NCI-H2196 treated with DMSO at 0.1 percent for 48 hours (cell line): ENCODE results near the gene SDC1.

Source experiments
- DNase-seq: peaks from one replicate; lab custom pipeline; 2025; ENCODE audit not compliant: unreplicated experiment; lab: John Stamatoyannopoulos, UW

Gene SDC1

GRCh38 chr2:20156076-20156759 lies 68.7 kb downstream of the SDC1 start:
- DNase-seq: no peak

GRCh38 chr2:20153131-20153851 lies 71.6 kb downstream of the SDC1 start:
- no peak for DNase-seq

- no peak for DNase-seq
Measured at GRCh38 chr2:20150806-20151571, 73.9 kb downstream of the SDC1 start.
